Measurements from ENCODE around the gene GALNT5.
A peak's percentile ranks its signal among the peaks of the same experiment; 100 is the strongest.

GALNT5 gene

GRCh38 chr2:157327621-157328500 is 70.4 kb downstream of the GALNT5 start:
- peak; percentile 70 for DNase-seq (ENCODE audit: low read depth)

- no peak for DNase-seq (ENCODE audit: low read depth)
These were observed 72.0 kb downstream of the GALNT5 start for GRCh38 chr2:157329524-157329923.

GRCh38 chr2:157333304-157334047 is 76.0 kb downstream of the GALNT5 start:
- no peak for DNase-seq (ENCODE audit: low read depth)

GRCh38 chr2:157334335-157334734 is 76.8 kb downstream of the GALNT5 start:
- DNase-seq (ENCODE audit: low read depth) = no peak

- DNase-seq (ENCODE audit: low read depth) = no peak
These were observed 77.3 kb downstream of the GALNT5 start for GRCh38 chr2:157334797-157335196.

- no peak for DNase-seq (ENCODE audit: low read depth)
These were observed 78.9 kb downstream of the GALNT5 start for GRCh38 chr2:157336137-157337010.

GRCh38 chr2:157337978-157338377 is 80.5 kb downstream of the GALNT5 start:
- no peak for DNase-seq (ENCODE audit: low read depth)

GRCh38 chr2:157339965-157340655 is 82.6 kb downstream of the GALNT5 start:
- DNase-seq (ENCODE audit: low read depth) = peak; percentile 42

- peak; percentile 64 for DNase-seq (ENCODE audit: low read depth)
These were observed 83.9 kb downstream of the GALNT5 start for GRCh38 chr2:157341381-157341780.

GRCh38 chr2:157345647-157346389 is 88.3 kb downstream of the GALNT5 start:
- DNase-seq (ENCODE audit: low read depth) = no peak

GRCh38 chr2:157348291-157348921 is 90.9 kb downstream of the GALNT5 start:
- DNase-seq (ENCODE audit: low read depth) = no peak

GRCh38 chr2:157349949-157350515 is 92.5 kb downstream of the GALNT5 start:
- peak; percentile 32 for DNase-seq (ENCODE audit: low read depth)

- no peak for DNase-seq (ENCODE audit: low read depth)
These were observed 98.1 kb downstream of the GALNT5 start for GRCh38 chr2:157355618-157356017.

GRCh38 chr2:157359628-157360027 is 102.1 kb downstream of the GALNT5 start:
- DNase-seq (ENCODE audit: low read depth) = no peak

- DNase-seq (ENCODE audit: low read depth) = no peak
These were observed 104.0 kb downstream of the GALNT5 start for GRCh38 chr2:157361526-157361925.

GRCh38 chr2:157362627-157363026 is 105.1 kb downstream of the GALNT5 start:
- no peak for DNase-seq (ENCODE audit: low read depth)

- DNase-seq (ENCODE audit: low read depth) = peak; percentile 81
These were observed 106.2 kb downstream of the GALNT5 start for GRCh38 chr2:157363612-157364101.
